Measurements from ENCODE around the gene MOSMO. TPM values are rescaled to one million over a fixed set of nuclear protein-coding genes. Genes with fewer than 3 reads are reported as not detected.
A peak's percentile ranks its signal among the peaks of the same experiment; 100 is the strongest.

The MOSMO gene
- total RNA-seq, 4 donors from 2014 or later, result 8.3 to 16.4 (median 13.1) TPM

- H3K4me3 ChIP-seq (ENCODE audit: low read depth, poor library complexity, severe bottlenecking), result no peak overlapping the region
- no peak for DNase-seq (ENCODE audit: low spot score in 2 of 2)
- WGBS, 2 donors, result 69 to 79% methylated on average over 3 of the region's 3 CpGs
- intact Hi-C loops (cut with DNase I; ENCODE audit: low total_unique reads), result loop anchor here (5.0 kb wide), 1 partner anchor 71 kb away; the partner anchor contains the start of gene PDZD9
- TF ChIP-seq CTCF (IDR thresholded peaks at IDR 0.05) (no peak), POLR2A (IDR thresholded peaks at IDR 0.05) (no peak)
Measured at GRCh38 chr16:22073350-22073749, 65.4 kb downstream of the MOSMO start.

- 92 to 95% methylated on average over 11 of the region's 11 CpGs for WGBS, 2 donors
- DNase-seq (ENCODE audit: low spot score in 2 of 2), result no peak
- intact Hi-C loops (cut with DNase I; ENCODE audit: low total_unique reads), result no loop called here
- H3K4me3 ChIP-seq (ENCODE audit: low read depth, poor library complexity, severe bottlenecking), result no peak overlapping the region
- TF ChIP-seq CTCF (IDR thresholded peaks at IDR 0.05) (no peak), POLR2A (IDR thresholded peaks at IDR 0.05) (no peak)
Measured at GRCh38 chr16:22075043-22075757, 67.3 kb downstream of the MOSMO start.

GRCh38 chr16:22075776-22076175, 67.9 kb downstream of the MOSMO start:
- H3K4me3 ChIP-seq (ENCODE audit: low read depth, poor library complexity, severe bottlenecking), result no peak overlapping the region
- no peak for DNase-seq (ENCODE audit: low spot score in 2 of 2)
- intact Hi-C loops (cut with DNase I; ENCODE audit: low total_unique reads), result no loop called here
- 100% methylated on average over 1 of the region's 1 CpG for WGBS, 2 donors
- TF ChIP-seq POLR2A (IDR thresholded peaks at IDR 0.05) (no peak), CTCF (IDR thresholded peaks at IDR 0.05) (no peak)

- intact Hi-C loops (cut with DNase I; ENCODE audit: low total_unique reads), result no loop called here
- no peak overlapping the region for H3K4me3 ChIP-seq (ENCODE audit: low read depth, poor library complexity, severe bottlenecking)
- peak; percentile 49 to 93 for DNase-seq (ENCODE audit: low spot score in 2 of 2)
- TF ChIP-seq CTCF (IDR thresholded peaks at IDR 0.05) (no peak), POLR2A (IDR thresholded peaks at IDR 0.05) (no peak)
- 43 to 45% methylated on average over 8 of the region's 8 CpGs for WGBS, 2 donors
Measured at GRCh38 chr16:22077700-22078313, 69.9 kb downstream of the MOSMO start.

GRCh38 chr16:22078656-22079055, 70.7 kb downstream of the MOSMO start:
- WGBS, 2 donors, result 89 to 93% methylated on average over 1 of the region's 1 CpG
- TF ChIP-seq CTCF (IDR thresholded peaks at IDR 0.05) (no peak), POLR2A (IDR thresholded peaks at IDR 0.05) (no peak)
- no peak overlapping the region for H3K4me3 ChIP-seq (ENCODE audit: low read depth, poor library complexity, severe bottlenecking)
- DNase-seq (ENCODE audit: low spot score in 2 of 2), result no peak
- intact Hi-C loops (cut with DNase I; ENCODE audit: low total_unique reads), result no loop called here

Measured in lower leg skin (tissue), 4 donors.